Progenitor cell of endocrine pancreas (in vitro differentiated cells): ENCODE results near the gene LRIG1. TPM values are rescaled to one million over a fixed set of nuclear protein-coding genes. Genes with fewer than 3 reads are reported as not detected.

Experiments used
- DNase-seq: peaks from one replicate; pipeline ENCODE4 v3.0.0; 2021; ENCODE audit warnings: low spot score; ENCODE audit not compliant: unreplicated experiment
- H3K27ac Mint-ChIP-seq: 2 replicates; pipeline ENCODE4 v1.8.0; 2021; ENCODE audit warnings: mild to moderate bottlenecking, moderate library complexity, mixed read lengths
- H3K27me3 Mint-ChIP-seq: 2 replicates; pipeline ENCODE4 v1.8.0; 2021; ENCODE audit warnings: mixed read lengths
- H3K36me3 Mint-ChIP-seq: 2 replicates; pipeline ENCODE4 v1.8.0; 2022; ENCODE audit warnings: mixed read lengths; ENCODE audit not compliant: insufficient read depth
- H3K4me1 Mint-ChIP-seq: 2 replicates; pipeline ENCODE4 v1.8.0; 2021; ENCODE audit warnings: low read depth, mixed read lengths
- H3K4me3 Mint-ChIP-seq: 2 replicates; pipeline ENCODE4 v1.8.0; 2021; ENCODE audit warnings: low read depth, mild to moderate bottlenecking, moderate library complexity, mixed read lengths
- H3K9me3 Mint-ChIP-seq: 2 replicates; pipeline ENCODE4 v1.8.0; 2021; ENCODE audit warnings: low read depth, mixed read lengths
- CTCF ChIP-seq: fragments of 200-600 bp; sonication (generic); IDR thresholded peaks from one replicate; pipeline ENCODE4 v1.5.0; 2021; ENCODE audit warnings: antibody characterized with exemption, mild to moderate bottlenecking; ENCODE audit not compliant: unreplicated experiment
- total RNA-seq: library from RNA; stranded (reverse); gene quantifications from 2 replicates; pipeline ENCODE4 v1.2.1, GENCODE V29; 2021

LRIG1 gene
- total RNA-seq, 1 donor from 2014 or later: 31.4 TPM

DNA sequence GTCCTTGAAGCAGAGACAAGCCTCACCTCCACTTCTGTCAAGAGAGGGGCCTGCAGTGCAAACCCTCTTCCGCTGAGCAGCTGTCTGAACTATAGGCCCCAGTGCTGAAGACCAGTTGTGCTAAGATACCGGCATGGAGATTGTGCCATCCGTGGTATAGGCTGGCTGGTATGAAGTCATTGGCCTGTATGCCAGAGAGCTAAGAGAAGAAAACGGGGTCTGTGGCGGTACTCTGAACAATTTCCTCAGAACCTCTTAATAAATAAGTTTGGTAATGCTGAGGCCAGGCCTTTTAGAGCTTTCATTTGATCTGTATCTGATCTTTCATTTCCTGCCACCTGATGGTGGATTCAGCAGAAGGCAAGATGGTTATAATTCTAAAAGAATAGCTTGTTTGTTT is 123.0 kb downstream of the LRIG1 start:
- Mint-ChIP-seq H3K9me3 (no peaks in the 10 kb centered on the region), H3K36me3 (peaks cover 25% of the 10 kb centered on the region), H3K4me1 (no peaks in the 10 kb centered on the region), H3K4me3 (no peak overlapping the region), H3K27me3 (no peaks in the 10 kb centered on the region), H3K27ac (no peak overlapping the region)
- DNase-seq: no peak
- TF ChIP-seq CTCF: no peak

- no peaks in the 10 kb centered on the region for H3K27me3 Mint-ChIP-seq
- no peak overlapping the region for H3K27ac Mint-ChIP-seq
- H3K9me3 Mint-ChIP-seq: no peaks in the 10 kb centered on the region
- no peak overlapping the region for H3K4me3 Mint-ChIP-seq
- H3K4me1 Mint-ChIP-seq: no peaks in the 10 kb centered on the region
- DNase-seq: no peak
- TF ChIP-seq CTCF: no peak
- peaks cover 21% of the 10 kb centered on the region for H3K36me3 Mint-ChIP-seq
These were observed 124.3 kb downstream of the LRIG1 start for GRCh38 chr3:66376568-66376967.

DNA sequence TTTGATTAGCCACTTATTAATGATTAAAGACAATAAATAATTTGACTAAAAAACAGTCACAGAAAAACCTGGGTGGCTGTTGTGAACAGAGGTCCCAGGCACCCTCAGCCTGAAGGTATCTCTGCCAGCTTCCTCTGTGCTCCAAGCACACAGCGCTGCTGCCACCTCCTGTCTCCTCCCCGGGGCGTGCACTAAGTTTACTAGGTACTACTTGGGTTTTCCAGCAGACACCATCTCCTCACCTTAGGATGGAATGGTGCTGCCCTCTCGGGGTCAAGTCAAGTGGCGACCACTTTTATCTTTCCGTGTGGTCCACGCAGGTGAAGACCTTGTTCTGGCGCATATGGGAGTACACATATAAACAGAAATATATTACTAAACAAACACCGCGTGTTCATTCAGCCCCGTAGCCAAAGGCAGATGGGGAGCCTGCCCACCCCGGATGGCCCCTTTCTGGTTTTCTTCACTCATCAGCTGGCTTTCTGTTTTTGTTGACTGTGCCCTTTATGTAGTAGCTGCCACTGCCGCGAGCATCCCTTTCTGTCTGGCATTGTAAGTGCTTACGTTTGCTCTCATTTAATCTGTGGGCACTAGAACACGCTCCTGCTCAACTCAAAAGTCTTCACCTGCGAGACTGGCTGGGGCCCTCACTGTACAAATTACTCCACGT is 128.0 kb downstream of the LRIG1 start:
- no peak for DNase-seq

DNA sequence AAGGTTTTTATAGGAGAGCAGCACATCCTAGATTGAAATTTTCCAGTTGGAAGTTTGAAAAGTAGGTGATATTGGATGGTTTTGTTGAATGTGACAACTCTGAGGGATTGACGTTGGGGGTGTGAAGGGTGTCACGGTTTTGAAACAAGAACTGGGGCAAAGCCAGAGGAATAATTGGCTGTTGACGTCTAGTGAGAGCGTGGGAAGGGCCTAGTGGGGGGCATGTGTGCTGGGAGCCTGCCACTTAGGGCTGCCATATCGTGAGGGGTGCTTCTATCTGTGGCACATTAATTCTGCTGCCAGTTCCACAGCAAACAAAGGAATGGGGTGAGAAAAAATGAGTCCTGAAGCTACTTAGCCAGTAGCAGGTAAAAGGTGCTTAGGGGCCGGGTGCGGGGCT is 129.4 kb downstream of the LRIG1 start:
- H3K4me1 Mint-ChIP-seq: peaks cover 4% of the 10 kb centered on the region
- no peak for TF ChIP-seq CTCF
- no peak overlapping the region for H3K4me3 Mint-ChIP-seq
- no peak overlapping the region for H3K27ac Mint-ChIP-seq
- DNase-seq: no peak
- H3K36me3 Mint-ChIP-seq: peaks cover 6% of the 10 kb centered on the region
- no peaks in the 10 kb centered on the region for H3K27me3 Mint-ChIP-seq
- no peaks in the 10 kb centered on the region for H3K9me3 Mint-ChIP-seq

More for the DNA sequence above, 128.0 kb downstream of the LRIG1 start:
- H3K36me3 Mint-ChIP-seq: peaks cover 12% of the 10 kb centered on the region
- H3K4me3 Mint-ChIP-seq: no peak overlapping the region
- H3K4me1 Mint-ChIP-seq: peaks cover 1% of the 10 kb centered on the region
- peak; percentile 38 for TF ChIP-seq CTCF
- H3K9me3 Mint-ChIP-seq: no peaks in the 10 kb centered on the region
- H3K27me3 Mint-ChIP-seq: no peaks in the 10 kb centered on the region
- no peak overlapping the region for H3K27ac Mint-ChIP-seq

- no peak for TF ChIP-seq CTCF
- H3K27ac Mint-ChIP-seq: peak overlapping the region; percentile 14
These were observed 130.6 kb downstream of the LRIG1 start for GRCh38 chr3:66370179-66370578.

More at GRCh38 chr3:66370179-66370578, 130.6 kb downstream of the LRIG1 start:
- peaks cover 4% of the 10 kb centered on the region for H3K4me1 Mint-ChIP-seq
- H3K36me3 Mint-ChIP-seq: peaks cover 2% of the 10 kb centered on the region
- no peak overlapping the region for H3K4me3 Mint-ChIP-seq
- no peak for DNase-seq
- H3K9me3 Mint-ChIP-seq: no peaks in the 10 kb centered on the region
- no peaks in the 10 kb centered on the region for H3K27me3 Mint-ChIP-seq
